GM19467 (cell line): ENCODE measurements around the gene SLC49A4.

Experiments
- ATAC-seq: cut with Tn5 transposase; IDR thresholded peaks from one replicate; pipeline ENCODE4 v1.9.1; 2021; ENCODE audit warnings: mild to moderate bottlenecking, moderate library complexity; ENCODE audit not compliant: unreplicated experiment

Gene SLC49A4

DNA sequence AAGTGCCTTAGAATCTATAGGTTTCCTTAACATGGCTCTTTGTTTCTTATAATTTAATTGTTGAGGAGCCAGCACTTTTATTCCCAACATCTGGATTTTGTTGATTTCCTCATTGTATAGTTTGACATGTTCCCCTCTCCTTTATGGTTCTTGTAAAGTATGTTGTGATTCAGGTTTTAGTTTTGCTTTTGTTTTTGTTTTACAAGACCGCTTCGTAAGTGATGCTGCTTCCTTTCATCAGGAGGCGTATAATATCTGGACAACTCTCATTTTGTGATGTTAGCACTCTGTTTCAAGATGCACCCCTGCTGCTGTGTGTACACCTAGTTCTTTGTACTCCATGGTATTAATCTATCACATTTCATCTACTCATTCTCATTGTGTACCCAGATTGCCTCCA lies 48.7 kb downstream of the SLC49A4 start:
- ATAC-seq: no peak

DNA sequence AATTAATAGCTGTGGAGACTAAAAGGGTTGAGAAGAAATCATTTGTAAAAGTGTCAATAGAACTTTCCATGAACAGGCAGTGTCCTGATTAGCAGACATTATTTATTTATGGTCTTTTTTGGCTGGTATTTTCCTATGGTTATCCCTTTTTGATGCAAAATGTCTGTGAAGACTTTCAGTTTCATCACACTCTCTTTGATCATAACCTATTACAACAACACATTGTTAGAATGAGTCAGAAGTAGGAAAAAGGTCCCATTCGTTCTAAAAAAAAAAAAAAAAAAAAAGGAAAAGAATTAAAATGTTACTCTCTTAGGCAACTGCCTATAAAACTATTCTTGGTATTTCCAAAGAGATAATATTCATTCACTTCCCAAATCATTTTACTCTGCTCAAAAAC lies 62.1 kb downstream of the SLC49A4 start:
- no peak for ATAC-seq

DNA sequence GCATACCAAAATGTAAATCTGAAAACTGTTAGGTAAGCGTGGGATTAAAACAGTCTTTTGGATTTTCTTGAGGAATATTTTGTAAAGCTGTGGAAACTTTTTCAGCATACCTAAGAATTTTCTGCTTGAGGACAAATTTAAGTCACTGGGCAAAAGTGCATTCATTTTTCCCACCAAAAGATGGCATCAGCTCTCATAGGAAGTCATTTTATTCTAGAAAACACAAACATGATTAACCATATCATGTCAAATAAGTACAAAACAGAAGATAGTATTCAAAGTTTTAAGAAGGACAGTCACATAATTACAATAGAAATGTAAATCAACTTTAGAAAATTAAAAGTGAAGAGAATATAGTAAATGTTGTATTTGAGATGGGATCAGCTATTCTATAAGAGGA lies 63.5 kb downstream of the SLC49A4 start:
- ATAC-seq: no peak

DNA sequence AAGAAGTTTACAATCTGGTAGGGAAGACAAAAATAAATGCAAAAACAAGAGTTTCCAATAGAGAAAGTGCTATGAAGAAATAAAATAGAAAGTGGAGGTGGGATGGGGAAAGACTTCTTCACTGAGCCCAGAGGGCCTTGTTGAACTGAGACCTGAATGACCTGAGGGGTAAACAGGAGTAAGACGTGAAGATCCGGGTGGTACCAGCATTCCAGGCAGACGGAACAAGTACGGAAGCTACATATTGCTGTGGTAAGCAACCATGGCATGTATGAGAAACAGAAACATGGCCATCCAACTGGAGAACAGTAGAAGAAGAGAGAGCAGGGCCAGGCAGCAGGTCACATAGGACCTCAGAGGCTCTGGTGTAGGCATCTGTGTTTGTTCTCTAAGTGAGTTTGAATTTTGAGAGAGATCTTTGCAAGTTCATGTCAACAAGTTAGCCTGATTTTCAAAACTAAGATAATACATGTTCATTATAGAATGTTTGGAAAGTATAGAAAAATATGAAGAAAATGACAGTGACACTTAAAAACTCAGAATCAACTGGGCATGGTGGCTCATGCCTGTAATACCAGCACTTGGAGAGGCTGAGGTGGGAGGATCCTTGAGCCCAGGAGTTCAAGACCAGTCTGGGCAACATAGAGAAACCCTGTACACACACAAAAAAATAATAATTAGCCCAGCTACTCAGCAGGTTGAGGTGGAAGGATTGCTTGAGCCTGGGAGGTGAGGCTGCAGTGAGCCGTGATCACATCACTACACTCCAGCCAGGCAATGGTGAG lies 64.3 kb downstream of the SLC49A4 start:
- ATAC-seq: no peak

DNA sequence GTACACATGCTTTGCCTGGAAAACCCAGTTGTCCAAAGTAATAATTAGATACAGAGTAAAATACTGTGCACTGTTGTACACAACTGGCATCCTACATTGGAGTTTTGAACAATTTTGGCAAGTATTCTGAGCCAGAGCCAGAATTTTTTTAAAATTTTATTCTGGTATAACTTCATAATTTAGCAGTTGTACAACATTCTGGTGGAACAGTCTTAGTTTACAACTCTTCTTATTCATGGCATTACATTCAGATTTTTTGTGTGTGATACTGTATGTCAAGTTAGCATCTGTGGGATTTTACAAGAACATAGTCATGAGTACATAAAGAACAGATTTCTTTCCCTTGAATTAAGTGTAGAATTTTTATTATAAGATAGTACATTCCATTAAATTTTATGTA lies 67.5 kb downstream of the SLC49A4 start:
- ATAC-seq: no peak

DNA sequence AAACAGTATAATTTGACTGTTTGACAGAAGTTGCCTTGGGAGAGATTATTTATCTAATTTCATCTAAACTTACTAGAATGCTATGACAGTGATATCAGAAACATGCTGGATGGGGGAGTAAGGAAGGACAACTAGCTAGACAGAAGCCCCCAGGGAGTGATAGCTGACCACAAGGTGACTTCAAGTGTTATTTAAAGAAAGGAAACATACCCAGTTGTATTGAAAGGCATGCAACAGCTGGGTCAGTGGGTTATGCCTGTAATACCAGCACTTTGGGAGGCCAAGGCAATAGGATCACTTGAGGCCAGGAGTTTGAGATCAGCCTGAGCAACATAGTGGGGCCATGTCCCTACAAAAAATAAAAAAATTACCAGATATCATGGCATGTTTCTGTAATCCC lies 69.6 kb downstream of the SLC49A4 start:
- no peak for ATAC-seq

DNA sequence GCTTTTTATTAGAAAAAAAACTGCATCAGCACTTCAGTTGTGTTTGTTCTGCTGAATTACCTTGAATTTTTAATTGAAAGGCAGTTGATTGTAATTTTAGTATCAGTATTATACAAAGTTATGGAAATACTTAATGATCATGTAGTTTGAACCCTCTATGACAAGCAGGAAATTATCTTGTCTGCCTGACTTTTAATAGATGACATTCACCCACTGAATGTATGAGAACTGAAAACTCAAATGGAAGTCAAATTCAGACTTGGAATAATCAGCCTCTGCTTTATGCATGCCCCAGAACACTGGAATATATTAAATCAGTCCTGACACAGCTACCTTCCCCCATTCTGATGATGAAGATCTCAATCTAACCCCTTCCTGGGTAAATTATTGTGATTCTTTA lies 73.5 kb downstream of the SLC49A4 start:
- no peak for ATAC-seq

DNA sequence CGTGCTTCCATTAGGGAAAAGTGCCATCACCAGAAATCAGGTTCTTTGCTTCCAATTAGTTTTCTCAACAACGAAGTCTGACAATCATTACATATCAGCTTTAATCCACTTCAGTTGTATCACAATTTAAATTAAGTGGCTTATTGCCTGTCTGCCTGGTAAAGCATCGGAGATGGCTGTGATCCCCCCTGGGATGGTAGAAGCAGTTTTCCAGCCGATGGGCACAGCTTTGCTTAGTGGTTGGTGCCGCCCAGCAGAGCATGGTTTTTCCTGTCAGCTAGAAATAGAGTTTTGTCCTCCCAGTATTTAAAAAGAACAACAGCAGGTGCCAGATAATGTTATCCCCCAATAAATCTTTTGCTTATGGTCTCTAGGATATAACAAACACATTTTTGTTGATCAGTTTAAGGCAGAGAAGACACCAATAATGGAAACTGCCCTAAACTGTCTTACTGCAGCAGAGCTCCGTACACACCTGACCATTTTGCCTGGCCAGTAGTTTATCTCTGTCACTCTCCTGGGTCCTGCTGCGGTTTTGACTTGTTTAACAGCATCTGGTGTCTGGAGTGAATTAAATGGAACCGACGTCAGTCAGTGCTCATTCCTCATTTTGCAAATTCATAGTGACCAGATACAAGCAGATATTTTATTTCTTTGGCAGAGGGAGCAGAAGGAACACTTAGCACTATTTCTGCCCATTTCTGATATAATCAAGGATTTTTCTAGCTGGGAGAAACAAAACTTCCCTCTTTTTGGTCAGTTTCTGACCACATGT lies 79.1 kb downstream of the SLC49A4 start:
- ATAC-seq: no peak

DNA sequence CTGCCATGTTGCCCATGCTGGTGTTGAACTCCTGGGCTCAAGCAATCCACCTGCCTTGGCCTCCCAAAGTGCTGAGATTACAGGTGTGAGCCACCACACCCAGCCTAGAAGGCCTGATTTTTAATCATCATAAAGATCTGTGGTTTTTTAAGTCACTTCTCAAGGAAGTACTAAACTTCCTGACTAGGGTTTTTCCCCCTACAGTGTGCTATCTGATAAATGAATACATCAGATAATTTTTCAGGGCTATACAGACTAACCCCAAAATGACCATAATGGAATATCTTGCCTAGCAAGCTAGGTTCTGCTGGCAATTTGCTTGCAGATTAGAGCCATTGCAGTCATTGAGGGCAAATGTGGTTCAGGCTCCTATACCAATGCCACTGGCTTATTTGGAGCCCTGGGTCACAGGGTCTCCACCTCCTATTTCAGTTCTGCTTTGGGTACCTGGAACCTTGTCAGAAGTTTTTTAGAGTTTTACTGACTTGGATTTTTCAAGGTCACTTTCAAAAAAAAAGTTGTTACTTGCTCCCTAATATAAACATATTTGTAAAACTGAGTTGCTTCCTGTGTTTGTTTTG lies 80.8 kb downstream of the SLC49A4 start:
- ATAC-seq: no peak

DNA sequence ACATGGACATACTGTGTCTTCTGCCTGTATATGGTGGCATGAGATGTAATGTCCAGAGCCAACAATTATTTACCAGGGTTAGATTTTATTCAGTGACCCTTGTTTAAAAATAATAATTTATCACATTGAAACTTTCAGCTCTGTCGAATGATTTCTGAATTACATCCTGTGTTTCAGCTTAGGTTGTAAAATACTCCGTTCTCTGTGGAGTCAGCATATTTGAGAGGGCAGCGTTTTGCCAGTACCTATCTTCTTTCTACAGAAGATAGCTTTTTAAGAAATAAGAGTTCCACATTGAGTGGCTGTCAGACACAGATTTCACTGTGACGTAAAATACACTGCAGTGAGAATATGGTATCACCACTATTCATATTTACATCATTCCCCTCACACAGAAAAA lies 85.3 kb downstream of the SLC49A4 start:
- ATAC-seq: no peak

DNA sequence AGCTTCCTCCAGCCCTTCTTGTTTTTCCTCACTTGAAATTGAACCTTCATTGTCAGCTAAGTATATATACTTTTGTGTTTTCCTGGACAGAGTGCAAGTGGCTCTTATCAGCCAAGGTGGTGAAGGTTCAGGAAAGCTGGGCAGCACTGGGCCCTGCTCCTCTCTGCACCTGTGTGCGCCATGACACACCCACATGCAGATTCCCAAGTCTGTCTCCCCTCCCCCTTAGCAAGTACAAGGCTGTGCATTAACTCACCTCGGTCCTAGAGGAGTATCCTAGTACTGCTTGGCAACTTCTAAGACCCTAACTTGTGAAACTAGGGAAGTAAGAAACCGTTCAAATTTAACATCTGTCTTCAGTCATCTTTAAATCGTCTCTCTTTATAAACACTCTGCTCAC lies 85.8 kb downstream of the SLC49A4 start:
- no peak for ATAC-seq

DNA sequence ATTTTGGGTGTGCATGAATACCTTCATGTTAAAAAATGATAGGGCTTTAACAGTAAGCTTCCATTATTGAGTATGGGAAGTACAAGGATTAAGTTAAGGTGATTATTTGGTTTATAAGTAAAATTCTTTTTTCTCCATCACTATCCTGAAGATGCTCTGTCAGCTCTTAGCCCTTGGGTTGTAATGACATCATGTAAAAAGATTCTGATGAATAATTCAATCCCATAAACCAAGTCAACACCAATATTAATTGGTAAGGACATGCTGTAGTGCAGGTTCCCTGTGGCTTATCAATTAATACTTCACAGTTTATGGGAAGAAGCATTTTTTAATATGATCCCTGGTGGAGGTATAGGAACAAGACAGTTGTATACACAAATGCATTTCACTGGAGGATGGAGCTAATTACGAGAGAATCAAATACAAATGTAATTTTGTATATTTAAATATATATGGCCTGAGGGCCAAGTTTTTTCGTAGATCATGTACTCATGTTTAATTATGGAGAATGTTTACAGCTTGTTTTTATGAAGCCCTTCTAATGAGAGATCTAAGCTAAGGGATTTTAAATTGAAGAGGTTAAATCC lies 87.6 kb downstream of the SLC49A4 start:
- ATAC-seq: no peak

DNA sequence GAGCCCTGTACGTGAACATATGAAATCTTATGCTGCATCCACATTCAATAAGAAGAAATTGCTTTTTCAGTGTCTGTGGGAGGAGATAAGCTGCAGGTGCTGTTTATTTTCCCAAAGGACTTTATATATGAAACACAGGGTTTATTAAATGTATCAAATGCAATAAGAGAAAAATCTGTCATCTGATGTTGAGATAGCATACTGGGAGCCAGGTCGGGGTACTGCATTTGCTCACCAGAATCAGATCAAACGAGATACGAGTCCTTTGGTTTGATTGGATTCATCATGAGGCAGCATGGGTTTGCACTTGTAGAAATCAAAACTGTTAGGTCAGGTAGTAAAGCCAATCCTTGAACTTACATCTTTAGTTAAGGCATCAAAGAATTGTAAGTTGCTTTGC lies 91.4 kb downstream of the SLC49A4 start:
- ATAC-seq: no peak

DNA sequence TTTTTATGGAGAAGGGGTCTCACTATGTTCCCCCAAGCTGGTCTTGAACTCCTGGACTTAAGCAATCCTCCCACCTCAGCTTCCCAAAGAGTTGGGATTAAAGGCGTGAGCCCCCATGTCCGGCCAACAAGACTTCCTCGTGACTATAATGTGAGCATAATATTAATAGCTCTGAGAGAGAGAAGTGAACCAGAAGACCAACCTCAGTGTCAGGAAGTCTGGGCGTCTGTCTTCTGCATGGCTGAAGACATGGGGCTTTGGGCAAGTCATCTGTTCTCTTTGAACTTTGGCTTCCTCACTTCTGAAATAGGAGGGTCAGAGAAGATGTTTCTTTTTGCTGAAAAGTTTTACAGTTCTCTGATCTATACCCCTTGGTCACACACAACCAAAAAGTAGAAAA lies 92.1 kb downstream of the SLC49A4 start:
- ATAC-seq: no peak

DNA sequence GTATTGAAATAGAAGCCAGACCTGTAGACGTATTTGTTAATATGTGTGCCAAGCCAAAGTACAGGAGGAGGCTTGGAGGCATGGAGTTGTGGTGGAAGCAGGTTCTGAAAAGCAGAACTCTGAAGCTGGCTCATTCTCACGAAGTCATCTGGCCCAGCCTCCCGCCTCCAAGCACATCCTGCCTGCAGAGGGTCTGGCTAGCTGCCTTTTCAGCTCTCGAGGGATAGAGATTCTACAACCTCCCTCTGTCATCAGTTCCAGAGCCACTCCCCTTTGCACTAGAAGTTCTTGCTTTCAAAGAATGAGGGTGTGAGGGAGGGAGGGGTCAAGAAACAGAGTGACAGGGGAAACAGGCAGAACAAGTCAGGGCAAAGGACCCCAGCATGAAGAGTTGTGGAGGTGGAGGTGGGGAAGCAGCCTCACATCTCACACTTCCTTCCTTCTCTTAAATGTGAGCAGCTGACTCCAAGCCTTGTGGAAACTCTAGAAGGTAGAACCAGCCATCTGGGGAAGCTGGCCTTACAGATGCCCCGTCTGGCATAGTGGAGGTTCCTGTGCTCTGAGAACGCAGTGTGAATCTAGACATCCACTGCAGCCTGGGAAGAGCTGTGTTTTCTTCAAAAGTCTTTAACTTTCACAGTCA lies 95.3 kb downstream of the SLC49A4 start:
- no peak for ATAC-seq

DNA sequence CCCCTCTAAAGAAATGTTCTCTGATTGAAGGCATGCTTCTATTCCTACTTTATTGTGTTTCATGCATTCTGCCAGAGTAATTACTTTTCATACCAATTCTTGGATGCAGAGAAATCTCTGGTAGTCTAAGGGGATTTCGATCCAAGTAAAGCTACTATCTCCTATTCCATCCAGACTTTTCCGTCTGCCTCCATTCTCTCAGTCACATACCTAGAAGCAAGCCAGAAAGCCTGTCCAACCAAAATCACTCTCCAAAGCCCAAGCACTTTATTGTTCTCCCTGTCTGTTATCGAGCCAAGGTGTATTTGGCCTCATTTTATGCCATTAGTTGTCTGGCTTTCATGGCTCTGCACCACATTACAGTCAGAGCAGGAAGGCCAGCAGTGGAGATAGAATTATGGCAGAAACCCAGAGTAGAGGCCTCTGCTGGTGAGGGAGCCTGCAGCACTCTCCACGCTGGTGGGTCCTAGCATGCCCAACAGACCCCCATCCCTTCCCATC lies 95.9 kb downstream of the SLC49A4 start:
- ATAC-seq: no peak

DNA sequence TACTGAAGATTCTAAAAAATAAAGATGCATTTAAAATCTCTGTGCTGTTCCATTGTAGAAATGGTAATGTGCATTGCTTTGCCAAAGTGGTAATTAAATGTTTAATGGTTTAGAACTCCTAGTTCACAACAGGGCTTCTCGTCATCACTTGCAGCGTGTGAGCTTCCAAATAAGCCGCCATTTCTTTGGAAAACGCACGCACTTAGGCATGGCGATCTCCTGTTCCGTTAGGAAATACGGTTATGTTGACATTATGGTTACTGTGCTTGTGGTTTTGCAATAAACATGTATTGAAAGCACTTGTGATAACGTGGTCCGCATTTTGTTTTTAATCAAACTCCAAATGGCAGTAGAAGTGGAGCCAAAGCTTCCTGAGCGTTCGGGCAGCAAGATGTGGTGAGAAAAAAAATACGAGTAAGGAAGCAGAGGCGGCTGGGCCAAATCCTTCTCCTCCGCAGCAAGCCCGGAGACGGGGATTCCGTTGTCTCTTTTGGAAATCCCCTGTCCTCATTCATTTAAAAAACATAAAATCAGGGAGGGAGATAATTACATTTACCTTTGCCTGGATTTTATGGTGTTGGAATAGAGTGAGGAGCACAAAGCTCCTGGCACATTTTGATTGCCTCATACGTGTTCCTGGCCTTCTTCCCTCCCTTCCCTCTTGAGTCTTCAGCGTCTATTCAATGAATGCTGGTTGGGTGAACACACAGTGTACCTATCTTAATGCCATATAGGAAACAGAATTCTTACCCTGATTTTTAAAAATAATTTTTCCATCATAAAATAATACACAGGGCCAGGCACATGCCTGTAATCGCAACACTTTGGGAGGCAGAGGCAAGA lies 97.5 kb downstream of the SLC49A4 start:
- ATAC-seq: no peak

DNA sequence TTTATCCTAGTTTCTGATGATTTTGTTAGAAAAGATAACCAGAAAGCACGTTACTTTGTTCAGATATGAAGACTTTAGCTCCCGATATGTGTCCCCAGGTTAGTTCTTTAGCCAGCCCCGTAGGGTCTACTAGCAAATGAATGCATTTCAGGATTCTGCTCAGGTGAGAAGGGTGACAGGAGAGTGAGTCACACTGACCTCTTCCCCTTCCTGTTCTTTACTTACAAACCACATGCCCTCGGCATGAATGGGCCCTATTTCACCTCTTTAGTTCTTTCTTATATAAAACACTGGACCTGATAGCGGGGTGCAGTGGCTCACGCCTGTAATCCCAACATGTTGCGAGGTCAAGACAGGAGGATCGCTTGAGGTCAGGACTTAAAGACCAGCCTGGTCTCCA lies 98.4 kb downstream of the SLC49A4 start:
- ATAC-seq: no peak

DNA sequence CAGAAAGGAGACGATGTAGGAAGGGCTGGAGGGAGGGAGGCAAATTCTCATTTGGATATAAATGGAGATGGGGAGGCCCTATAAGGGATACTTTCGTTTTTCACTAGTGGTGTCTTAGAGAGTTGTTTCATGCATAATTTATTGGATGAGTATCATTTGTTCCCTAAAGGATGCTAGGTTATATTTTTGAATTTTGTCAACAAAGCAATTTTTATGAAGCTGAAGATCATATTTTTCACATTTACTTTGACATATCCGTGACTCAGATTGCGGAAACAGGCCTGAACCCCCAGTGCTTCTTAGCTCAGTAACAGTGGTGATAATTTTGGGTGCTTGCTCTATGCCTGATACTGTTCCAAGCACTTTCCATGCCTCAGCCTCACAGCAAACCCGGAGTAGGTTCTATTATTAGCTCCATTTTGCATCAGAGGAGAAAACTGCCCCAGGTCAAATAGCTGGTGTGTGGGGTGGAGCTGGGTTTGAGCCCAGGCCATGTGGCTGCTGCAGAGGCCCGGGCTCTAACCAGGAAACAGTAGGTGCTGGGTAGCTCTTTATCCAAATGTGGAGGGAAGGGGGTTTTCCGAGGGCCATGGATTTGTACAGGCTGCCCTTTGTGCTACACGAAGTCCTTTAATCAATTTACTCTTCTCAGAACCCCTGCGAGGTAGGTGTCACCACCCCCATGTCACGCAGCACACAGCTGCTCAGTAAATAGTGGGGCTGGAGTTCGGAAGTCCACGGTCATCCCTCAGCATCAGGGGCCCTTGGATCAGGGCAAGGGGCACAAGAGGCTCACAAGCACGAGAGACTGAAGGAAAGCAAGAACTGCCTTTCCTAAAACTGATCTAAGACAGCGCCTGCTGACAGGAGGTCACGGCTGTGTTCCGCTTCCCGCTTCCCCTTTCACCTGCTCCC lies 99.1 kb downstream of the SLC49A4 start:
- no peak for ATAC-seq
